Activated naive CD4-positive, alpha-beta T cell (primary cell): ENCODE data around the gene PRODH2.
"Not testable (repeated sequence)": the region's sequence is repeated elsewhere in the genome, so short reads cannot be mapped to it uniquely, and the experiment has no call there.

Source experiments
- DNase-seq, 4 experiments: peaks; one replicate each; lab custom pipeline; 2025; lab: John Stamatoyannopoulos, UW

PRODH2 gene

DNA sequence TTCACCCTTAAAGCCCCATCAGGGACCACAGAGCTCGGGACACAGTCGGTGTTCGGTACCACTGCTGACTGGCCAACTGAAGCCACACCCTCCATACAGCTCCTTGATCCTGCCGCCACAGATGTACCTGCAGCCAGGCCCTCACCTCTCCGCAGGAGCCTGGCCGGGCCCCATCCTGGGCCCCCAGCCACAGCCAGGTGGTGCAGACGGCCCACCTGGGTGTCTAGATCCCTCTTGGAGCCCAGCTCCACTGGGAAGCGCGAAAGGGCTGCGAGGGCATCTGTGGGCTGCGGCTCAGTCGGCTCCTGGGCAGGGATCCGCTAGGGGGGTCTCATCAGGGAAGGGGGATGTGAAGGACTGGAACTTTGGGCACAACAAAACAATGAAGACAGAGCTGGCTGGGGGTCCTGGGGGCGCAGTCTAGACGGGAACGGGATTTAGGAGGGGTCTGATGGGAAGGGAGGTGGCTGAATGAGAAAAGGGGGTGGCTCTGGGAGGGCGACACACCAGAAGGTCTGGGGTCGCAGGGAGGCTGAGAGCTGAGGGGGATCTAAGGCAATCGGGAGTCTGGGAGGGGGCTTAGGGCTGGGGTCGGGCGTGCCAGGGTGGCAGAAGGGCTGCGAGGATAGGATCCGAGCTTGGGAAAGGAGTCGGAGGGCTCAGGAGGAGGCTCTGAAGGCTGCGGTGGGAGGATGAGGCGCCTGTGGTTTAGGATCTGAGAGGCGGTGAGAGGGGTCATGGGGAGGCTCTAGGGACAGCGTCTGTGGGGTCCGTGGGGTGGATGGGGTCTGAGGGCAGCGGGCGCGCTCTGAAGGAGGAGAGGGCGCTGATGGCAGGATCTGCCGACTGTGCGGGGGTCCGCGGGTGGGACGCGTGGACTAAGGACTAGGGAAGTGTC lies 15.8 kb downstream of the PRODH2 start:
- DNase-seq: no peak

DNA sequence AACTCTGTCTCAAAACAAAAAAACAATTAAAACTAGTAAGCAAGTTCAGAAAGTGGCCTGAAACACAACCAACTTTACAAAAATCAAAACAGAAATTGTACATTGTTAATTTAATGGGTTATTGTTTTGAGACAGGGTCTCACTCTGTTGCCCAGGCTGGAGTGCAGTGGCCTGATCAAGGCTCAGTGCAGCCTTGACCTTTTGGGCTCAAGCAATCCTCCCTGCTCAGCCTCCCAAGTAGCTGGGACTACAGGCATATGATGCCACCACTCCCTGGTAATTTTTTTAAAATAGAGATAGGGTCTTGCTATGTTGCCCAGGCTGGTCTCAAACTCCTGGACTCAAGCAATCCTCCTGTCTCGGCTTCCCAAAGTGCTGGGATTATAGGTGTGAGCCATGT lies 17.1 kb downstream of the PRODH2 start:
- DNase-seq: not testable (repeated sequence)

DNA sequence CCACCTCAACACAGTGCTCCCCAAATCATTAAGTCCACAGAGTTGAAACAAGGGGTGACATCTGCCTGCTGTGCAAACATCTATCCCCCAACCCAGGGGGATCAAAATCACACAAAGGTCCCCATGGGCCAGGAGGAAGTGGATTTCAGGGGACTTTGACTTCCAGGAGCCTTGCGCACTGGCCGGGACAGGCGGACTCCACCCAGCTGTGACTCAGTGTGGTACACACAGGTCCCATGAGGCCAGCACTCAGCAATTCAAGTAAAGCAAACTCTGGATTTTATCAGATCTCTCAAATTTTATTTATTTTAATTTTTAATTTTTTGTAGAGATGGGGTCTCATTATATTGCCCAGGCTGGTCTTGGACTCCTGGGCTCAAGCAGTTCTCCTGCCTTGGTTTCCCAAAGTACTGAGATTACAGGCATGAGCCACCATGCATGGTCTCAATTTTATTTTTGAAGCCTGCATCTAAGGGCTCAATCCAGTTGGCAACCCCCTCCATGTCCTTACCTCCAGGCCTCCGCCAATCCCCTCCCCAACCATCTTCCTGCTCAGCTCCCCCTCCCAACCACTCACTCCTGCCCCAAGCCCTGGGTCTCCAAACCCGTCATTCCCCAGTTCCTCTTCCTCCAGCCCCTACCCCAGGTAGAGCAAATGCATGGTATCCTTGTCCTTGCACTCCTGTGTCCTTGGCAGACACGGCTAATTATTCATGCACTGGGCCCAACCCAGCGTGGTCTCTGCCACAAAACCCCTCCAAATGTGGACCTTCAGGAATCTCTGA lies 19.1 kb downstream of the PRODH2 start:
- DNase-seq: no peak

- DNase-seq: no peak
These were observed 19.8 kb downstream of the PRODH2 start for GRCh38 chr19:35792888-35793287.

DNA sequence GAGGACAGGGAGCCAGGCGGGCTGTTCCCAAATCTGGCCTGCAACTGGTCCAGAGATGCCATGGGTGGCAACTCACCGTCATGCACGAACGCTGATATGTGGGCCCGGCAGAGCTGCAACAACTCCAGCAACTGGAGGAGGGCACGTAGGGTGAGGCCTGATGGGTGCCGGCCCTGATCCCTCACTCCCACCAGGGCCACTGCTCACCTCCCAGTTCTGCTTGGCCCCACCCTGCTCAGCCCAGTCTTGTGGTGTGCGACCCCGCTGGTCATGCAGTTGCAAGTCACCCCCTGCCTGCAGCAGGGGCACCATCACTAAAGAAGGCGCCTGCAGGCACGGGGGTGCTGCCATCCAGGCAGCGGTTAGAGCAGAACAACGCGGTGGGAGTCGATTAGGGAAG lies 20.3 kb downstream of the PRODH2 start:
- DNase-seq: no peak

DNA sequence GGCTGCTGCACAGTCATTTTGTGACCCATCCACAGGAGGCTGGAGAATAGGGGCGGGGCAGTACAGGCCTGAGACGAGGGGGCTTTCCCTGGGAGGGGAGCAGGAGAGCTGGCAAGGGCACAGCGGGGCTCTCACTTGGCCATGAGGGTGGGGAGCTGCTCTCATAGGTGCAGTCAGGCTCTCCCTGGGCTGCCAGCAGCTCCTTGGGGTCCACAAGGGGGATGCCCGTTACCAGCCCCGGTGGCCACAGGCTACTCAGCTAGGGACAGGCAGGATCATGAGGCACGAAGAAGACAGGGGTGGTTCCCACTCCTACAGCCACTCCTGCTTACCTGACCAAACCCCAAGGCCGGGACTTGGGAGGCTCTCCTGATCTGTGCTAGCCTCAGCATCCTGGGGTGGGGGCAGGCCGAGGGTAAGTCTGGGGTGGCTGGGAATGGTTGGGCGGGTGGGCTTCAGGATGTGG lies 20.8 kb downstream of the PRODH2 start:
- DNase-seq: no peak

DNA sequence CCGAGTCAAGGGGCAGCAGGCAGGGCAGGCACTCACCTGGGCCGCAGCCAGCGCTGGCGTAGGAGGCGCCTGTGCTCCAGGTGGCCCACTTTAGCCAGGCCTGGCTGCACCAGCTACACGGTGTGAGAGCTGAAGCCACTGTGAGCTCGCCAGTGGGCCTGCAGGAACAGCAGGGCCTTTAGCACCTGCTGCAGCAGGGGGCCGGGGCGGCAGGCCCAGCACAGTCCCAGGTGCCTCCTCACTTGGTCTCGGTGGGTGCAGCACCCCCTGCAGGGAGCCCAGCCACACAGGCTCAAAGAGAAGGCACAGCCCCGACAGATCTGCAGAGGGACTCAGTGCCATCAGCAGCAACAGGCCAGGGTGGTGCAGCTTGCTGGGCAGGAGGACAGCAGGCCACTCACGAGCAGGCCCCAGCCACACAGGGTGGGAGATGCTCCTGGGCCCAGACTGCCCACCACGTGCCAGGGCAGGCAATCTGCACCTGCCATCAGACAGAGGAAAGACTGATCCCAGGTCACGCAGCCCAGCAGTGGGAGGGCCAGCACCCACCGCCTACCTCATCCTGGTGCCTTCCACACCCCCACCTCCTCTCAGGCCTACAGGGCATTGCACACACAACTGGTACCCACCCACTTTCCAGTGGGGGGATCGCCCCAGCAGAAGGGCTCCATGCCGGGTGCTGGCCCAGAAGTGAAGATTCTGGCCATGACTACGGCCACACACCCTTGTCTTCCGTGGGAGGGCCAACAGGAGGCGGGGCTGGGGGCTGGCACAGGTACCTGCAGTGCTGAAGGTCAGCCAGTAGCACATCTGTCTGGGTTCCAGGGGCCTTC lies 21.4 kb downstream of the PRODH2 start:
- no peak for DNase-seq

GRCh38 chr19:35789978-35790944 lies 22.4 kb downstream of the PRODH2 start:
- DNase-seq: no peak

DNA sequence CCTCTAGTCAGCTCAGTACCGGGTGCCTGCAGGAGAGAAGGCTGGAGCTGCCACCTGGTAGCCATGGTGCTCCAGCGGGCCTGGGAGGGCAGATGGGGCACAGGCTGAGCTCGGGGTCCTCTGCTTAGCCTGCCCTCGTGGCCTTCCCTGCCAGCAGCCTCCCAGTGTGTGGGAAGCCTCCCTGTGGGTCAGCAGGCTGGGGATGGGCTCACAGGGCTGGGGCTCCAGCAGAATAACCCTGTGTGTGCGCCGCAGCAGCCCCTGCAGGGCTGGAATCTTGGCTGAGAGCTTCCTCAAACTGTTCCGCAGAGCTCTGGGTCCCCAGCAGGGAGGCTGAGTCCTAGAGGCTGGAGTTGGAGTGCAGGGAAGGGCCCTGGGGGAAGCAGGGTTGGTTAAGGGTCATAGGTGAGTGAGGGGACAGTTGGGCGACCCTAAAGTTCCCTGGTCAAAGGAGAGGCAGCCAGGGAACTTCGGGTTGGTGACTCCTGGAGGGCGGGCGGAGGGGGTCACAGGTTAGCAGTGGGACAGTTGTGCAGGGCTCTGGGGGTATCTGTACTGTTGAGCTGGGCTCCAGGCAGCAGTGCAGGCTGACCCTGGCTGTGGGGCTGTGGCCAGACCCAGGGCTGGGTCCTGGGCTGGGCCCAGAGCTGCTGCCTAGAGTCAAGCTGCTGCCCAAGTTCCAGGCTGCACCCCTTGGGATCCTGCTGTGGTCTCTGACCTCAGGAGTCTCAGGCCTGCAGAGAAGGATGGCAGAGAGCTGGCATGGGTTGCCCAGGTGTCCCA lies 23.3 kb downstream of the PRODH2 start:
- no peak for DNase-seq

GRCh38 chr19:35788205-35788960 lies 24.3 kb downstream of the PRODH2 start:
- DNase-seq: no peak

DNA sequence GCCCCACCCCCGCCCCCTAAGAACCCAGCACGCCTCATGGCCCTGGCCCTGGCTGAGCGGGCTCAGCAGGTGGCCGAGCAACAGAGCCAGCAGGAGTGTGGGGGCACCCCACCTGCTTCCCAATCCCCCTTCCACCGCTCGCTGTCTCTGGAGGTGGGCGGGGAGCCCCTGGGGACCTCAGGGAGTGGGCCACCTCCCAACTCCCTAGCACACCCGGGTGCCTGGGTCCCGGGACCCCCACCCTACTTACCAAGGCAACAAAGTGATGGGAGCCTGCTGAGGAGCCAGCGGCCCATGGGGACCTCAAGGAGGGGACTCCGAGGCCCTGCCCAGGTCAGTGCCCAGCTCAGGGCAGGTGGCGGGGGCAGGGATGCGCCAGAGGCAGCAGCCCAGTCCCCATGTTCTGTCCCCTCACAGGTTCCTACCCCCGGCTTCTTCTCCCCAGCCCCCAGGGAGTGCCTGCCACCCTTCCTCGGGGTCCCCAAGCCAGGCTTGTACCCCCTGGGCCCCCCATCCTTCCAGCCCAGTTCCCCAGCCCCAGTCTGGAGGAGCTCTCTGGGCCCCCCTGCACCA lies 25.3 kb downstream of the PRODH2 start:
- DNase-seq: no peak

GRCh38 chr19:35786299-35787160 lies 26.1 kb downstream of the PRODH2 start:
- DNase-seq: no peak

- DNase-seq: no peak
These were observed 27.4 kb downstream of the PRODH2 start for GRCh38 chr19:35785339-35785627.

- no peak for DNase-seq
These were observed 27.9 kb downstream of the PRODH2 start for GRCh38 chr19:35784503-35785338.

GRCh38 chr19:35783469-35784434 lies 28.9 kb downstream of the PRODH2 start:
- no peak for DNase-seq

DNA sequence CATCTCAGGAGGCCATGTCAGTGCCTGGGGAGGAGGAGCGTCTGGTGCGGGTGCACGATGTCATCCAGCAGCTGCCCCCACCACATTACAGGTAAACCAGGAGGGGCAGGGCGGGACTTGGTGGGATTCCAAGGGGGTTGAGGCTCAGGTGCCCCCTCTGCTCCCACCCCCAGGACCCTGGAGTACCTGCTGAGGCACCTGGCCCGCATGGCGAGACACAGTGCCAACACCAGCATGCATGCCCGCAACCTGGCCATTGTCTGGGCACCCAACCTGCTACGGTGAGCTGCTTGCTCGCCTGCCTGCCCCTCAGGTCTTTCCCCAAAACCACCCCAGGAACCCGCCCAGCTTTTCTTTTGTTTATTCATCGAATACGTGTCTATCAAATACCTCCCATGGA lies 30.1 kb downstream of the PRODH2 start:
- no peak for DNase-seq
